ENCODE measurements around the gene KCNN4. TPM values are rescaled to one million over a fixed set of nuclear protein-coding genes. Genes with fewer than 3 reads are reported as not detected.
A peak's percentile ranks its signal among the peaks of the same experiment; 100 is the strongest.
"Not testable (repeated sequence)": the region's sequence is repeated elsewhere in the genome, so short reads cannot be mapped to it uniquely, and the experiment has no call there.

Gene KCNN4
- total RNA-seq, 2 donors from 2014 or later = not detected

- Mint-ChIP-seq H3K36me3 (ENCODE audit: low read depth) (no peaks in the 10 kb centered on the region), H3K27me3 (ENCODE audit: insufficient read depth) (peaks cover 39% of the 10 kb centered on the region), H3K27ac (no peak overlapping the region), H3K9me3 (no peaks in the 10 kb centered on the region), H3K4me3 (no peak overlapping the region), H3K4me1 (no peaks in the 10 kb centered on the region)
- no peak for DNase-seq
- no peak for TF ChIP-seq CTCF (conservative IDR thresholded peaks at IDR 0.05)
- H3K36me3 ChIP-seq (ENCODE audit: control insufficient read depth, insufficient read depth, low read length) = no peaks in the 10 kb centered on the region
- no peak overlapping the region for H3K4me3 ChIP-seq (ENCODE audit: low read length)
- 79 to 81% methylated on average over 3 to 4 of the region's 4 CpGs for WGBS, 2 experiments (ENCODE audit: insufficient coverage in 1 of 2, insufficient read length in 1 of 2)
- H3K4me1 ChIP-seq (ENCODE audit: control insufficient read depth, insufficient read depth, low read length) = no peaks in the 10 kb centered on the region
- no peak overlapping the region for H3K9ac ChIP-seq (ENCODE audit: extremely low read depth, low read length, poor library complexity, severe bottlenecking)
- no peak overlapping the region for H3K27ac ChIP-seq (ENCODE audit: low read depth, low read length)
- no peaks in the 10 kb centered on the region for H3K9me3 ChIP-seq (ENCODE audit: control insufficient read depth, low read length)
- H3K27me3 ChIP-seq (ENCODE audit: control insufficient read depth, insufficient read depth, low read length, poor library complexity, severe bottlenecking) = peaks cover 8% of the 10 kb centered on the region
Measured at GRCh38 chr19:43766755-43767043, 14.1 kb downstream of the KCNN4 start.

- Mint-ChIP-seq H3K27ac (peak overlapping the region; percentile 26), H3K27me3 (ENCODE audit: insufficient read depth) (peaks cover 25% of the 10 kb centered on the region), H3K4me1 (no peaks in the 10 kb centered on the region), H3K9me3 (no peaks in the 10 kb centered on the region), H3K36me3 (ENCODE audit: low read depth) (no peaks in the 10 kb centered on the region), H3K4me3 (no peak overlapping the region)
- Histone ChIP-seq H3K9ac (ENCODE audit: extremely low read depth, low read length, poor library complexity, severe bottlenecking) (no peak overlapping the region), H3K9me3 (ENCODE audit: control insufficient read depth, low read length) (no peaks in the 10 kb centered on the region), H3K4me3 (ENCODE audit: low read length) (no peak overlapping the region), H3K4me1 (ENCODE audit: control insufficient read depth, insufficient read depth, low read length) (no peaks in the 10 kb centered on the region), H3K27me3 (ENCODE audit: control insufficient read depth, insufficient read depth, low read length, poor library complexity, severe bottlenecking) (no peaks in the 10 kb centered on the region), H3K27ac (ENCODE audit: low read depth, low read length) (no peak overlapping the region), H3K36me3 (ENCODE audit: control insufficient read depth, insufficient read depth, low read length) (no peaks in the 10 kb centered on the region)
- WGBS, 2 experiments (ENCODE audit: insufficient coverage in 1 of 2, insufficient read length in 1 of 2) = 73 to 75% methylated on average over 4 to 16 of the region's 16 CpGs
- DNase-seq = peak; percentile 67
- no peak for TF ChIP-seq CTCF (conservative IDR thresholded peaks at IDR 0.05)
Measured at GRCh38 chr19:43765109-43765876, 15.5 kb downstream of the KCNN4 start.

- not testable (repeated sequence) for H3K27ac ChIP-seq (ENCODE audit: low read depth, low read length); H3K36me3 Mint-ChIP-seq (ENCODE audit: low read depth); H3K9ac ChIP-seq (ENCODE audit: extremely low read depth, low read length, poor library complexity, severe bottlenecking); H3K4me3 ChIP-seq (ENCODE audit: low read length); H3K4me1 Mint-ChIP-seq; DNase-seq; H3K9me3 ChIP-seq (ENCODE audit: control insufficient read depth, low read length); H3K36me3 ChIP-seq (ENCODE audit: control insufficient read depth, insufficient read depth, low read length); H3K4me3 Mint-ChIP-seq; H3K4me1 ChIP-seq (ENCODE audit: control insufficient read depth, insufficient read depth, low read length); H3K9me3 Mint-ChIP-seq; H3K27me3 ChIP-seq (ENCODE audit: control insufficient read depth, insufficient read depth, low read length, poor library complexity, severe bottlenecking); H3K27ac Mint-ChIP-seq
- whole genome bisulfite sequencing, 2 experiments (ENCODE audit: insufficient coverage in 1 of 2, insufficient read length in 1 of 2) = 84 to 90% methylated on average over 6 to 8 of the region's 8 CpGs
- peaks cover 19% of the 10 kb centered on the region for H3K27me3 Mint-ChIP-seq (ENCODE audit: insufficient read depth)
Measured at GRCh38 chr19:43764684-43765083, 16.1 kb downstream of the KCNN4 start.
